Kidney (tissue), 14 donors: ENCODE measurements around the gene FCGR3A. TPM values are rescaled to one million over a fixed set of nuclear protein-coding genes. Genes with fewer than 3 reads are reported as not detected.

ENCODE experiments used
- DNase-seq, 5 donors: peaks; one replicate each; pipeline ENCODE4 v3.0.0-alpha.2; 2013 to 2020
- FAIRE-seq: peaks from 2 replicates; lab custom pipeline; 2012; peaks lifted over from hg19 to GRCh38; lab: Jason Lieb, UNC
- H3K27ac ChIP-seq, 2 donors: one replicate each; pipeline ENCODE4 v1.7.0; 2013; ENCODE audit warnings: low read depth in 2 of 2, low read length in 2 of 2, inconsistent platforms in 1 of 2
- H3K27me3 ChIP-seq: one replicate; pipeline ENCODE4 v1.7.1; 2013; ENCODE audit warnings: low read length, inconsistent platforms; ENCODE audit not compliant: control insufficient read depth, insufficient read depth
- H3K36me3 ChIP-seq, 3 donors: one replicate each; pipeline versions ENCODE4 v1.7.0 to v1.7.1; 2013; ENCODE audit warnings: low read length in 3 of 3, control low read depth in 1 of 3, inconsistent platforms in 1 of 3; ENCODE audit not compliant: insufficient read depth in 3 of 3, control insufficient read depth in 2 of 3
- H3K4me1 ChIP-seq, 3 donors: one replicate each; pipeline versions ENCODE4 v1.7.0 to v1.7.1; 2013; ENCODE audit warnings: low read length in 3 of 3, inconsistent platforms in 1 of 3, low read depth in 1 of 3; ENCODE audit not compliant: control insufficient read depth in 2 of 3, insufficient read depth in 2 of 3
- H3K4me3 ChIP-seq, 3 donors: one replicate each; pipeline versions ENCODE4 v1.7.0 to v1.8.1; 2013; ENCODE audit warnings: low read length in 3 of 3, control low read depth in 1 of 3, inconsistent platforms in 1 of 3
- H3K9ac ChIP-seq, 3 donors: one replicate each; pipeline versions ENCODE4 v1.7.0 to v1.7.1; 2013; ENCODE audit warnings: low read length in 3 of 3, control low read depth in 1 of 3, inconsistent platforms in 1 of 3
- H3K9me3 ChIP-seq, 3 donors: one replicate each; pipeline versions ENCODE4 v1.7.0 to v1.7.1; 2013; ENCODE audit warnings: low read length in 3 of 3, control low read depth in 1 of 3, inconsistent platforms in 1 of 3; ENCODE audit not compliant: control insufficient read depth in 2 of 3, insufficient read depth in 1 of 3
- intact Hi-C: fragments of 100-400 bp; cut with DNase I; formaldehyde crosslinking; loops from one replicate; pipeline ENCODE4 v1.11.1; 2022
- polyA plus RNA-seq: library from polyadenylated mRNA; stranded (reverse); fragments of 350-450 nt; fragmentation: Illumina TruSeq; extraction: RNeasy Lipid Tissue Mini Kit (QIAGEN cat#74804); gene quantifications from one replicate; pipeline ENCODE4 v1.2.3, GENCODE V29; 2014; ENCODE audit warnings: low read depth, low replicate concordance; ENCODE audit not compliant: insufficient read depth
- total RNA-seq: library from RNA; stranded (reverse); fragmentation: NEBNext Ultra II Directional; extraction: Animal tissue kit (Norgen Biotek cat#: 25700); gene quantifications from one replicate; pipeline ENCODE4 v1.2.1, GENCODE V29; 2021
- TF ChIP-seq, protein P1 (sequence below): IDR thresholded peaks from 3 replicates; pipeline ENCODE4 v1.5.1; 2012; ENCODE audit warnings: mild to moderate bottlenecking, moderate library complexity, borderline replicate concordance; ENCODE audit not compliant: insufficient read depth; ENCODE audit errors: extremely low read depth
- donor health status: control.
- donor health status: control.
- donor health status: control.
- donor health status: control.
- donor health status: control.
- donor health status: DM: yes; HTN: yes; CAD: no.
- donor health status: Normal renal cell carcinoma (clear cell type).

FCGR3A gene
- total and polyA plus RNA-seq, 2 donors from 2014 or later = 12.2 to 41.7 TPM

DNA sequence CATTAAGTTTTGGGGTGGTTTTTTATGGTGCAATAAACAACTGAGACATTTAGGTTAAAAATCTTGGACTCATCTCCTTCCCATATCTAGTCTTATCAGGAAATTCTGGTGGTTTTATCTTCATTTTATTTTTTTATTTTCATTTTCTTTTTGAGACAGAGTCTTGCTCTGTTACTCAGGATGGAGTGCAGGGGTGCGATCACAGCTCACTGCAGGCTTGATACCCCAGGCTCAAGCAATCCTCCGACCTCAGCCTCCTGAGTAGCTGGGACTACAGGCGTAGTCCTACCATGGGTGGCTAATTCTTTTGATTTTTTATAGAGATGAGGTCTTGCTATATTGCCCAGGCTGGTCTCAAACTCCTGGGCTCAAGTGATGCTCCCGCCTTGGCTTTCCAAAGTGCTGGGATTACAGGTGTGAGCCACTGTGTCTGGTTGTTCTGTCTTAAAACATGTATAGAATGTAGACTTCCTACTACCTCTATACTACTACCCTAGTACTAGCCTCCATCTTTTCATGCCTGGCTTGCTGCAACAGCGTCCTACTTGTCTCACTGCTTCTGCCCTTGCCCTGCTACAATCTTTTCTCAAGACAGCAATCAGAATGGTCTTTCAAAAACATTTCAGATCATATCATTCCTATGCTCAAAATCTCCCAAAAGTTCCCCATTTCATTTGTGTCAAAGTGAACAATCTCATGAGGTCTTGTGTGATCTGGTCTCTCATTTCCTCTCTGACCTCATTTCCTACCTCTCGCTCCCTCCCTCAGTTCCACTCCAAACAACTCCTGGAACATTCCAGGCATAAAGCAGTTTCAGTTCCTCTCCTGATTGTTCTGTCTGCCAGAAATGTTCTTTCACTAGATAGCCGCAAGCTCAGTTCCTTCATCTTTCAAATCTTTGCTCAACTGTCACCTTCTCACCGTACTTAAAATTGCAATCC lies 50.2 kb downstream of the FCGR3A start:
- Histone ChIP-seq H3K9ac (no peak overlapping the region), H3K27me3 (no peaks in the 10 kb centered on the region), H3K9me3 (no peaks in the 10 kb centered on the region), H3K4me3 (no peak overlapping the region), H3K36me3 (no peaks in the 10 kb centered on the region), H3K27ac (no peak overlapping the region), H3K4me1 (no peaks in the 10 kb centered on the region)
- DNase-seq = no peak
- no peak for FAIRE-seq
- intact Hi-C loops = no loop called here
- TF ChIP-seq, protein P1, sequence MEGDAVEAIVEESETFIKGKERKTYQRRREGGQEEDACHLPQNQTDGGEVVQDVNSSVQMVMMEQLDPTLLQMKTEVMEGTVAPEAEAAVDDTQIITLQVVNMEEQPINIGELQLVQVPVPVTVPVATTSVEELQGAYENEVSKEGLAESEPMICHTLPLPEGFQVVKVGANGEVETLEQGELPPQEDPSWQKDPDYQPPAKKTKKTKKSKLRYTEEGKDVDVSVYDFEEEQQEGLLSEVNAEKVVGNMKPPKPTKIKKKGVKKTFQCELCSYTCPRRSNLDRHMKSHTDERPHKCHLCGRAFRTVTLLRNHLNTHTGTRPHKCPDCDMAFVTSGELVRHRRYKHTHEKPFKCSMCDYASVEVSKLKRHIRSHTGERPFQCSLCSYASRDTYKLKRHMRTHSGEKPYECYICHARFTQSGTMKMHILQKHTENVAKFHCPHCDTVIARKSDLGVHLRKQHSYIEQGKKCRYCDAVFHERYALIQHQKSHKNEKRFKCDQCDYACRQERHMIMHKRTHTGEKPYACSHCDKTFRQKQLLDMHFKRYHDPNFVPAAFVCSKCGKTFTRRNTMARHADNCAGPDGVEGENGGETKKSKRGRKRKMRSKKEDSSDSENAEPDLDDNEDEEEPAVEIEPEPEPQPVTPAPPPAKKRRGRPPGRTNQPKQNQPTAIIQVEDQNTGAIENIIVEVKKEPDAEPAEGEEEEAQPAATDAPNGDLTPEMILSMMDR = no peak

DNA sequence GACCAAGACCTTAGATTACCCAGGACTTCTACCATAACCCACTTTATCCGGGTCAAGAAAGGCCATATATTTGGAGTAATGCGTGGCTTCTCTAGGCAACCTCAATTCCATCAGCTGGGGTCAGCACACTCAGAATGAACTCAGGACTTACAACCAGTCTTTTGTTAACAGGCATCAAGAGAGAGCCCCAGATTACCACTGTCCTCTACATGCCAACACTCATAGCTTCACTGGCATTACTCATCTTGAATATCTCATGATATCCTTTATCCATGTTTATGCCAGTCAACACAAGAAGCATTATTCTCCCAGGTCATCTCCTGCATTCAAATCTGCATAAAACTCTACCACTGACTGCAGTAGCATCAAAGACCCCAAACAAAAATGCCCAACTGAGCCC lies 51.0 kb downstream of the FCGR3A start:
- no peak for FAIRE-seq

DNA sequence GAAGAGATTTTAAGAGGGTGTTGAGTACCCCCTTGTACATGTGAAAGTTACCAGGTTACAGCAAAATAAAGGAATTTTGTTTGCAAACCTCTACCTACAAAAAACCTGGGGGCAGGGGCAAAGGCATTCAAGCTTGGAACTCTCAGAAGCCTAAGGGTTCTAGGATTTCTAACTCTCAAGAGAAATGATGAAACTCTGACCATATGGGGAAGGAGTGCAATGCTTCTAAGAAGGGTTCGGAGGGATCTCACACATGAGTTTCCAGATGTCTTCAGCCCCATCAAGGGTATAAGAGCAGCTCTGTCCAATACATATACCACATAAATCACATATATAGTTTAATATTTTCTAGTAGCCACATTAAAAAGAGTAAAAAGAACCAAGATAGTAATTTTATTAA lies 51.7 kb downstream of the FCGR3A start:
- no peak overlapping the region for H3K4me3 ChIP-seq
- H3K27me3 ChIP-seq = no peaks in the 10 kb centered on the region
- no peak overlapping the region for H3K27ac ChIP-seq
- no peaks in the 10 kb centered on the region for H3K4me1 ChIP-seq
- intact Hi-C loops = no loop called here
- no peak for FAIRE-seq
- DNase-seq = no peak
- H3K9me3 ChIP-seq = no peaks in the 10 kb centered on the region
- no peak overlapping the region for H3K9ac ChIP-seq
- TF ChIP-seq, protein P1 = no peak
- H3K36me3 ChIP-seq = no peaks in the 10 kb centered on the region

More for the DNA sequence above, 51.0 kb downstream of the FCGR3A start:
- Histone ChIP-seq H3K9me3 (no peaks in the 10 kb centered on the region), H3K27ac (no peak overlapping the region), H3K36me3 (no peaks in the 10 kb centered on the region), H3K4me1 (no peaks in the 10 kb centered on the region), H3K9ac (no peak overlapping the region), H3K27me3 (no peaks in the 10 kb centered on the region), H3K4me3 (no peak overlapping the region)
- intact Hi-C loops = no loop called here
- DNase-seq = no peak
- TF ChIP-seq, protein P1 = no peak
